Aortic smooth muscle cell (primary cell): ENCODE results near the gene NFYC. TPM values are rescaled to one million over a fixed set of nuclear protein-coding genes. Genes with fewer than 3 reads are reported as not detected.

Experiments used
- total RNA-seq: library from RNA; depleted of rRNA; stranded (reverse); fragments of >200 nt; gene quantifications from 2 replicates; pipeline ENCODE4 v1.2.3, GENCODE V29; 2014

The NFYC gene
- 23.3 and 25.6 TPM in 2 replicates for total RNA-seq

DNA sequence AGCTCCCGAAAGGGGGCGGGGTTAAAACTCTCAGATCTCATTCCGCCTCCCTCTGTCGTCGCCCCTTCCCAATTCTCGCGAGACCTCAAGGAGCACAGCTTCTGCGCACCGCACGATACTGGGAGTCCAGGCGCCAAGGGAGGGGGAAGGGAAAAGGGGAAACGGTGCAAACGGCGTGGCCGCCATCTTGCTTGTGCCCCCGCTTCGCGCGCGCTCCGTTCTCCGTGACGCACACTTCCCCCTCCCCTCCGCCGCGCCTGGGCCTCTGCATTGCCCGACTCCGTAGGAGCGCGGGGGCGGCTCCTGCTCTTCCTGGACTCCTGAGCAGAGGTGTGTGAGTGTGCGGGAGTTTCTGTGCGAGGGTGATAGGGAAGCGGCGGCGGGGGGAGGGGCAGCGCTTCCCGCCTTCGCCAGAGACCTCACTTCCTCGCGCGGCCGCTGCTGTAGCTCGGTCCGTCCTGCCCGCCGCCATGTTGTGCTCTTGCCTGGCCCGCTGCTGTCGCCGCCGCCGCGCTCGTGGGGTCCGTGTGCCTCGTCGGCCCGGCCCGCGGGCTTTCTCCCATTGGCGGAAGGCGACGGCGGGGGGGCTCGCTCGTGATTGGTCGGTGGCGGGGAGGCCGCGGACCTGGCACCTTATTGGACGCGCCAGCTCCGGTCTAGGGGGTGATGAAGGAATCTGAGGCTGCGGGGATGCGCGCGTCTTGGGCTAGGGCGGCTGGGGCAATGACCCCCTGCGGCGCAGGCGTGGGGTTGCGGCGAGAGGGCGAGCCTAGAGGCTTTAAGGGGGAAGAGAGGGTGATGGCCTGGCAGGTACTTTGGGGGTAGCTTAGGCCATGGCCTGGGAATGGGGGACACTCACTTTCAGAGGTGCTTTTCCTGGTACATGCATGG lies at the start of gene NFYC:
Gene NFYC, plus strand, starts transcription at position 167 of the 891 bp plus-strand sequence. CDS start 47,140 bp downstream, outside the sequence.

DNA sequence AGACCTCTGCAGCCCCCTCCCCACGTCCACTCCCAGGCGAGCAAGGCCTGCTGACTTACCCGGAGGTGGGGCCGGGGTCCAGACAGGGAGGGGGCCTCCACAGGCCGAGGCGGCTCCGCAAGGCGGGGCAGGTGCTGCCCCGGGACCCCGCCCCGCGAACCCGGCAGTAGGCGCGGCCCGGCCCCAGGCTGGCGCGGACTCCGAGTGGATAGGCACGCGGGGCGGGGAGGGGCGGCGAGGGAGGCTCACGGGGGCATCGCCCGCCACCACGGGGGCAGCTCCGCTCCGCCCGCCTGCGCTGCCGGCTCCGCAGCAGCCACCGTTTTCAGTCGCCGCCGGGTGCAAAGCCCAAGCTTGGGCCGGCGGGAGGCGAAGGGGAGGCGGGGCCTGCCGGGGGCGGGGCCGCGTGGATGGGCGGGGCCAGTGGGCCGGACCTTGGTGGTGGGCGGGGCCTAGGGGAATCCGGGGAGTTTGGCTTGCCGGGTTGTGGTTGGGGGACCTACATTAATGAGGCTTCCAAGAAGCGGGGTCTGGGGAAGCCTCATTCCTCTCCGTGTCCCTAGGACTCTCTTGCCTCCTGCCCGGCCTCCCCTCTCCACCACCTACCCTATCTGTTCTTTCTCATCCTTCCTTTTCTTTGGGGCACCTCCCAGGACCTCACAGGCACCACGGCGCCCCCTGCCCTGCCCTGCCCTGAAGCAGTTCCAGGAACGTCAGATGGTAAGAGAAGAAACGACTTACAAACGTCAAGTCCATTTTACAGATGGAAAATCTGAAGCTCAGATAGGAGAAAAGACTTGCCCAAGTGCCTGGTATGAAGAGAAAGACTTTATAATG lies 26.0 kb upstream of the NFYC start, which contains the start of gene RIMS3:
Gene RIMS3, minus strand, starts transcription at position 348 of the 837 bp plus-strand sequence. CDS start 23,757 bp downstream, outside the sequence.

DNA sequence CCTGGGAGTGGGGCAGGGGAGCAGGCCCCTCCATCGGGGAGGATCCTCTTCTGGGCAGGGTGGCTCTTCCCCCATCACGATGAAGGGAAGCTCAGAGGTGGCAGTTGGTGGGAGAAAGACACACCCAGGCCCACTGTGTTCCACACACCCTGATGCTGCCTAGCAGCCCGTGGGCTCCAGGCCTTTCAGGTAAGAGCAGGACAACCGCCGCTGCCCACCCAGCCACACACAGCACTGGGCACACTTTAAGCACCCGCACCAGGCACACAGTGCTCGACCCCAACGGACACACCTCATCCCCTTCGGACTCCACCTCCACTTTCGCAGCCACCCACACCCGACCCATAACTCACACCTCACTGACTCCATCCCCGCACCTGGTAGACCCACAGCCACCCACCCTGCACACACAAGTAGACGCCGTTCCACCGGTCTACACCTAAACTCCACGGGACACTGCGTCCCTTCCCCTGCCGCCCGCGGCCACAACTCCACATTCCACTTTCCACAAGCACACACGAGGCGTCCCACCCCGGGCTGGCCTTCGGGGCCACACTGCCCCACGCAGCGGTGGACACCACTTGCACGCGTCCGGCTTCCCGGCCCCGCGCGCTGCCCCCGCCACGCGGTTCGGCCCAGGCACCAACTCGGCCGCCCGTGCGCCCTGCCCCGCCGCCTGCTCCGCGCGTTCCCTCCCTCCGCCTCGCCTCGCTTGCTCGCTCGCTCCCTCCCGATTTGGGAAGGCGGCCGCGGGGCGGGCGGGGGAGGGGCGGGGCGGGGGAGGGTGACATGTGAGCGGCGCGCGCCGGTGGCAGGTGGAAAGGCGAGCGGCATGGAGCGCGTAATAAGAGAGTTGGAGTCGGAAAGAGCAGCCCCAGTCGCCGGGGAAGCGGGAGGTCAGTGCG lies 91.7 kb downstream of the NFYC start, which contains the start of gene KCNQ4:
Gene KCNQ4, plus strand, starts transcription at position 787 of the 905 bp plus-strand sequence. CDS start 307 bp downstream, outside the sequence.

Other genes starting within 250 kb of the NFYC start
- gene ZFP69B, start 241.2 kb upstream of the NFYC start, total RNA-seq = 3.0 and 4.0 TPM in 2 replicates
- gene ZFP69, start 214.4 kb upstream of the NFYC start, total RNA-seq = 3.6 and 3.8 TPM in 2 replicates
- 9.3 and 9.4 TPM in 2 replicates for gene EXO5, start 182.9 kb upstream of the NFYC start, total RNA-seq
- gene ZNF684, start 160.1 kb upstream of the NFYC start, total RNA-seq = 5.0 and 5.4 TPM in 2 replicates
- gene RIMS3, start 26.0 kb upstream of the NFYC start, total RNA-seq = under 0.01 and 0.06 TPM in 2 replicates
- under 0.01 and 0.06 TPM in 2 replicates for gene KCNQ4, start 92.1 kb downstream of the NFYC start, total RNA-seq
- gene CITED4, start 170.7 kb downstream of the NFYC start, total RNA-seq = 6.1 and 6.2 TPM in 2 replicates